HepG2 (cell line): ENCODE data around the gene OBP2A. TPM values are rescaled to one million over a fixed set of nuclear protein-coding genes. Genes with fewer than 3 reads are reported as not detected.

ENCODE experiments used
- ARNTL ChIP-seq: sonication (generic); formaldehyde crosslinking; IDR thresholded peaks from 2 replicates; pipeline ENCODE4 v1.4.0; 2020; ENCODE audit warnings: mild to moderate bottlenecking, missing genetic modification reagents
- HHEX ChIP-seq: IDR thresholded peaks from 2 replicates; pipeline ENCODE4 v1.6.1; 2016; ENCODE audit warnings: control low read depth
- JUN ChIP-seq: sonication (generic); formaldehyde crosslinking; IDR thresholded peaks from 2 replicates; pipeline ENCODE4 v1.4.0; 2020; ENCODE audit warnings: mild to moderate bottlenecking, missing genetic modification reagents
- RFX5 ChIP-seq: IDR thresholded peaks from 2 replicates; pipeline ENCODE4 v1.6.1; 2011; ENCODE audit warnings: low read depth, low read length, improper control_type of control experiment
- U2AF1 ChIP-seq: fragments of 200-400 bp; formaldehyde crosslinking; optimal IDR thresholded peaks from 2 replicates; pipeline ENCODE3; 2017; ENCODE audit warnings: mild to moderate bottlenecking, low read depth, low read length
- UBTF ChIP-seq: sonication (generic); formaldehyde crosslinking; IDR thresholded peaks from 2 replicates; pipeline ENCODE4 v1.4.0; 2020; ENCODE audit warnings: mild to moderate bottlenecking, missing genetic modification reagents
- ZFP36 ChIP-seq: fragments of 150-350 bp; IDR thresholded peaks from 2 replicates; pipeline ENCODE4 v1.6.1; 2018; ENCODE audit warnings: borderline replicate concordance, low read length, low read depth; ENCODE audit not compliant: partially characterized antibody
- ZNF383 ChIP-seq: sonication (generic); formaldehyde crosslinking; IDR thresholded peaks from 2 replicates; pipeline ENCODE4 v1.4.0; 2020; ENCODE audit warnings: missing genetic modification reagents, mild to moderate bottlenecking, borderline replicate concordance
- ZNF468 ChIP-seq: sonication (generic); formaldehyde crosslinking; IDR thresholded peaks from 2 replicates; pipeline ENCODE4 v1.8.0; 2022; ENCODE audit warnings: mild to moderate bottlenecking, moderate library complexity, missing genetic modification reagents
- ZNF713 ChIP-seq: sonication (generic); formaldehyde crosslinking; IDR thresholded peaks from 2 replicates; pipeline ENCODE4 v1.4.0; 2020; ENCODE audit warnings: mild to moderate bottlenecking, missing genetic modification reagents
- polyA plus RNA-seq, 8 experiments: library from polyadenylated mRNA; depleted of rRNA in 3 of 8; stranded (reverse) in 7 of 8; unstranded in 1 of 8; fragments of >200 nt; fragmentation: Illumina TruSeq in 4 of 8; extraction: Trizol in 4 of 8; gene quantifications; 2 replicates each; pipeline versions ENCODE4 v1.2.1 to v1.2.3, GENCODE V29; 2011 to 2016; ENCODE audit warnings: low read depth in 4 of 8, missing spikeins in 1 of 8, mixed read lengths in 1 of 8; ENCODE audit not compliant: insufficient read depth in 1 of 8
- total RNA-seq, 5 experiments: library from RNA; depleted of rRNA; stranded (reverse); fragments of >200 nt; fragmentation: Illumina TruSeq; extraction: Trizol; gene quantifications; 2 replicates each; pipeline ENCODE4 v1.2.3, GENCODE V29; 2016; ENCODE audit warnings: low read depth in 1 of 5

Gene OBP2A
- total and polyA plus RNA-seq, 2 of the 13 experiments (the other 11 are each of a cell fraction or from before 2014, with no cell fraction given) = 0.32 TPM; not detected in 1

DNA sequence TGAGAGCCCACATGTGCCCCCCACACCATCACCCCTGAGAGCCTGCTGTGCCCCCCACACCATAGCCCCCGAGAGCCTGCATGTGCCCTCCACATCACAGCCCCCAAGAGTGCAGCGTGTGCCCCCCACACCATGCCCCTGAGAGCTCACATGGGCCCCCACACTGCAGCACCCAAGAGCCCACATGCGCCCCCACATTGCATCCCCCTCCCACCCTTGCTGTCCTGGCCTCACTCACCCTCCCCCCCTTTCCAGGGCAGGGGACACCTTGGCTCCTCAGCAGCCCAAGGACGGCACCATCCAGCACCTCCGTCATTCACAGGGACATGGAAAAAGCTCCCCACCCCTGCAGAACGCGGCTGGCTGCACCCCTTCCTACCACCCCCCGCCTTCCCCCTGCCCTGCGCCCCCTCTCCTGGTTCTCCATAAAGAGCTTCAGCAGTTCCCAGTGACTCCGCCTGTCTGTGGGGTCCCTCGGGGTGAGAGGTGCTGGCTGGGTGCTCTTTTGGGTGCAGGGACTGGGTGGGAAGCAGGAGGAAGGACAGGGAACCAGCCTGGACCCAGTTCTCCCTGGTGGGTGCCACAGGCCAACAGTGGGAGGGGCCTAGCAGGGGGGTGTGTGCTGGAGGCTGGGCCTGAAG lies 19.7 kb upstream of the OBP2A start (continued):
- TF ChIP-seq UBTF (CRISPR knock-in tag) = no peak
- no peak for TF ChIP-seq JUN (CRISPR knock-in tag)
- no peak for TF ChIP-seq RFX5
- no peak for TF ChIP-seq ZFP36
- no peak for TF ChIP-seq HHEX (CRISPR knock-in tag)
- no peak for TF ChIP-seq ZNF383 (CRISPR knock-in tag)
- TF ChIP-seq ARNTL (CRISPR knock-in tag) = no peak
- no peak for TF ChIP-seq ZNF468
- no peak for TF ChIP-seq ZNF713
- no peak for TF ChIP-seq U2AF1
